K562 (cell line): ENCODE results near the gene NPAS2. TPM values are rescaled to one million over a fixed set of nuclear protein-coding genes. Genes with fewer than 3 reads are reported as not detected.

ENCODE experiments used
- ATAC-seq: fragments of 200-7000 bp; cut with Tn5 transposase; 3 replicates; pipeline ENCODE4 v1.9.1; 2020; ENCODE audit warnings: moderate library complexity
- BruUV-seq: library from RNA; stranded (reverse); fragments of 400-500 nt; replicated peaks from 2 replicates; lab custom pipeline; 2021; lab: Mats Ljungman, UMichigan
- CTCF ChIA-PET: fragments of 300-600 bp; formaldehyde crosslinking; extraction: SDS; loops from one replicate; lab custom pipeline; 2021; ENCODE audit warnings: low intra/inter-chr PET ratio; lab: Yijun Ruan, JAX
- POLR2A ChIA-PET: fragments of 300-600, 350-650 bp; sonication (Branson Sonifier 250); formaldehyde crosslinking; extraction: SDS; loops from one replicate; lab custom pipeline; 2021; ENCODE audit warnings: antibody characterized with exemption, inconsistent platforms; lab: Yijun Ruan, JAX
- DNase-seq, 4 experiments: peaks; one replicate each; pipeline versions ENCODE4 v3.0.0 to v3.0.0-alpha.2; 2011 to 2018; ENCODE audit warnings: low spot score in 3 of 4, mixed read lengths in 3 of 4; ENCODE audit errors: extremely low read depth in 1 of 4
- FAIRE-seq: peaks from 2 replicates; lab custom pipeline; 2011; peaks lifted over from hg19 to GRCh38; lab: Jason Lieb, UNC
- H2AFZ ChIP-seq: 2 replicates; pipeline ENCODE4 v1.6.0; 2011; ENCODE audit warnings: low read depth, low read length, control low read depth, inconsistent platforms
- H3K27ac ChIP-seq: fragments of 200-600 bp; 3 replicates; pipeline ENCODE4 v1.8.0; 2011; ENCODE audit warnings: low read depth, mild to moderate bottlenecking, control low read depth, inconsistent platforms, low read length, moderate library complexity, mixed read lengths; ENCODE audit errors: extremely low read depth
- H3K27me3 ChIP-seq, 2 experiments: fragments of 300-600 bp in 1 of 2; 2 replicates in 1 of 2; 3 replicates in 1 of 2; pipeline versions ENCODE4 v1.6.0 to v1.8.0; 2011; ENCODE audit warnings: inconsistent platforms in 2 of 2, low read length in 2 of 2, mild to moderate bottlenecking in 1 of 2, mixed read lengths in 1 of 2, moderate library complexity in 1 of 2; ENCODE audit not compliant: control insufficient read depth in 2 of 2, insufficient read depth in 2 of 2
- H3K36me3 ChIP-seq: fragments of 300-600 bp; 3 replicates; pipeline ENCODE4 v1.8.0; 2011; ENCODE audit warnings: mild to moderate bottlenecking, low read length, inconsistent platforms; ENCODE audit not compliant: control insufficient read depth, insufficient read depth
- H3K4me1 ChIP-seq, 2 experiments: fragments of 200-600 bp in 1 of 2; replicated peaks in 1 of 2; 2 replicates in 1 of 2; 3 replicates in 1 of 2; pipeline versions ENCODE4 v1.5.1 to v1.8.0; 2011; ENCODE audit warnings: inconsistent platforms in 2 of 2, low read length in 2 of 2, mild to moderate bottlenecking in 1 of 2, mixed read lengths in 1 of 2, moderate library complexity in 1 of 2; ENCODE audit not compliant: control insufficient read depth in 2 of 2, insufficient read depth in 2 of 2
- H3K4me2 ChIP-seq: 2 replicates; pipeline ENCODE4 v1.6.1; 2011; ENCODE audit warnings: low read length, control low read depth, inconsistent platforms, mixed read lengths; ENCODE audit not compliant: insufficient read depth
- H3K4me3 ChIP-seq: fragments of 200-600 bp; sonication (generic), shearing (Covaris generic); 2 replicates; pipeline ENCODE4 v1.5.1; 2016; ENCODE audit warnings: control low read depth, inconsistent platforms
- H3K79me2 ChIP-seq: fragments of 200-600 bp; 3 replicates; pipeline ENCODE4 v1.8.0; 2011; ENCODE audit warnings: low read length, inconsistent platforms; ENCODE audit not compliant: control insufficient read depth, insufficient read depth
- H3K9ac ChIP-seq, 2 experiments: 2 replicates each; pipeline versions ENCODE4 v1.6.0 to v1.6.1; 2011; ENCODE audit warnings: low read depth in 2 of 2, low read length in 2 of 2, control low read depth in 1 of 2, inconsistent platforms in 1 of 2, mild to moderate bottlenecking in 1 of 2, mixed read lengths in 1 of 2; ENCODE audit not compliant: insufficient read depth in 1 of 2
- H3K9me1 ChIP-seq: one replicate; pipeline ENCODE4 v1.6.0; 2011; ENCODE audit warnings: inconsistent platforms, mild to moderate bottlenecking, low read length, moderate library complexity; ENCODE audit not compliant: control insufficient read depth, insufficient read depth
- H3K9me3 ChIP-seq: replicated peaks from 2 replicates; pipeline ENCODE4 v1.5.1; 2011; ENCODE audit warnings: low read depth, low read length, inconsistent platforms; ENCODE audit not compliant: control insufficient read depth, insufficient read depth
- H4K20me1 ChIP-seq: replicated peaks from 2 replicates; pipeline ENCODE4 v1.6.1; 2011; ENCODE audit warnings: low read length, inconsistent platforms, mixed read lengths; ENCODE audit not compliant: control insufficient read depth, insufficient read depth
- CEBPB ChIP-seq: fragments of 450-650 bp; IDR thresholded peaks from 2 replicates; pipeline ENCODE4 v1.6.1; 2016; ENCODE audit warnings: missing genetic modification characterization, missing compliant biosample characterization
- E2F3 ChIP-seq: fragments of 250-450 bp; sonication (Bioruptor Pico); IDR thresholded peaks from 2 replicates; pipeline ENCODE4 v1.4.0; 2020; ENCODE audit warnings: mild to moderate bottlenecking
- GTF2E2 ChIP-seq: fragments of 200-800 bp; sonication (Bioruptor generic); IDR thresholded peaks from 2 replicates; pipeline ENCODE4 v1.6.1; 2016; ENCODE audit warnings: missing genetic modification characterization, missing compliant biosample characterization
- SP2 ChIP-seq: IDR thresholded peaks from 2 replicates; pipeline ENCODE4 v1.6.1; 2011; ENCODE audit warnings: mild to moderate bottlenecking, low read depth, low read length, moderate library complexity; ENCODE audit not compliant: poor library complexity, severe bottlenecking; ENCODE audit errors: extremely low read depth
- ZNF444 ChIP-seq: fragments of 250-450 bp; sonication (Bioruptor Pico); IDR thresholded peaks from 2 replicates; pipeline ENCODE4 v1.4.0; 2020; ENCODE audit warnings: mild to moderate bottlenecking, moderate library complexity
- WGBS: fragments of 100-300 bp; shearing (Covaris generic); methylation state at CpG from one replicate; pipeline ENCODE4 v1.1.6; 2016; ENCODE audit warnings: low coverage, mixed read lengths; ENCODE audit not compliant: insufficient coverage; ENCODE audit errors: missing lambda C conversion rate; 5-methylcytosine and 5-hydroxymethylcytosine counted together
- in situ Hi-C: fragments of 300-500 bp; cut with MboI; formaldehyde crosslinking; loops from 4 replicates; pipeline ENCODE4 v1.15.0; 2018; ENCODE audit warnings: inconsistent platforms, mixed read lengths
- intact Hi-C: fragments of 100-400 bp; cut with micrococcal nuclease; formaldehyde crosslinking; loops from 2 replicates; pipeline ENCODE4 v1.14.2; 2022
- polyA plus RNA-seq, 8 experiments: library from polyadenylated mRNA; depleted of rRNA in 4 of 8; stranded (reverse) in 5 of 8; unstranded in 3 of 8; fragments of >200 nt; fragmentation: Nextera tagmentation in 2 of 8; fragmentation: Illumina TruSeq in 1 of 8; extraction: Ambion mirVana in 2 of 8; extraction: Trizol in 1 of 8; gene quantifications; 2 replicates each; pipeline versions ENCODE4 v1.2.1 to v1.2.3, GENCODE V29; 2011 to 2014; ENCODE audit warnings: inconsistent platforms in 1 of 8, missing spikeins in 1 of 8
- total RNA-seq, 7 experiments: library from RNA; depleted of rRNA in 6 of 7; stranded (reverse); fragments of >200 nt in 6 of 7; fragmentation: Illumina TruSeq in 2 of 7; extraction: Trizol in 2 of 7; gene quantifications; 2 replicates each; pipeline versions ENCODE4 v1.2.1 to v1.2.3, GENCODE V29; 2011 to 2021; ENCODE audit warnings: low replicate concordance in 1 of 7

The NPAS2 gene
- total and polyA plus RNA-seq, 9 of the 15 experiments (the other 6 are each of a cell fraction or from before 2014, with no cell fraction given): 0.06 to 0.29 (median 0.07) TPM; not detected in 5

GRCh38 chr2:100852999-100853908, 33.3 kb downstream of the NPAS2 start:
- H3K4me3 ChIP-seq: no peak overlapping the region
- H3K4me2 ChIP-seq: no peak overlapping the region
- no peaks in the 10 kb centered on the region for H4K20me1 ChIP-seq
- no peak for DNase-seq
- no peaks in the 10 kb centered on the region for H3K79me2 ChIP-seq
- TF ChIP-seq E2F3 (CRISPR knock-in tag): no peak
- TF ChIP-seq CEBPB (tag): 0 out of 2 replicates have a peak, but pooled peaks have one; percentile 8
- no peak for TF ChIP-seq ZNF444 (CRISPR knock-in tag)
- no peak for TF ChIP-seq GTF2E2 (tag)
- no peak for TF ChIP-seq SP2
- no TSS peak for BruUV-seq
- no peak overlapping the region for H3K27ac ChIP-seq
- no peaks in the 10 kb centered on the region for H3K36me3 ChIP-seq
- no peak overlapping the region for H3K9ac ChIP-seq
- H2AFZ ChIP-seq: no peak overlapping the region
- ChIA-PET POLR2A (no interaction called here), CTCF (interaction anchor here (1.2 kb wide), 1 partner anchor 131 kb away, joined by 3 read pairs; no protein-coding TSS in a partner anchor)
- in situ Hi-C loops: no loop called here
- H3K4me1 ChIP-seq: no peaks in the 10 kb centered on the region
- H3K27me3 ChIP-seq: peaks cover 15 to 47% of the 10 kb centered on the region in 2 experiments
- H3K9me1 ChIP-seq: no peaks in the 10 kb centered on the region
- no peak for FAIRE-seq
- H3K9me3 ChIP-seq: no peaks in the 10 kb centered on the region
- 7% methylated on average over 14 of the region's 14 CpGs for WGBS
- no peak; the same call in 2 of the 3 replicates for ATAC-seq
- intact Hi-C loops: no loop called here
